PFSK-1 (cell line): ENCODE results near the gene DPF3. TPM values are rescaled to one million over a fixed set of nuclear protein-coding genes. Genes with fewer than 3 reads are reported as not detected.

ENCODE experiments used
- FOXP2 ChIP-seq: optimal IDR thresholded peaks from 2 replicates; pipeline ENCODE3; 2011; ENCODE audit warnings: borderline replicate concordance, control low read depth, inconsistent platforms; ENCODE audit not compliant: insufficient read depth; ENCODE audit errors: extremely low read length, extremely low read depth
- POLR2AphosphoS5 ChIP-seq: IDR thresholded peaks from 2 replicates; pipeline ENCODE4 v1.6.1; 2012; ENCODE audit warnings: low read depth, mild to moderate bottlenecking, control low read depth, low read length, moderate library complexity
- SIN3A ChIP-seq: IDR thresholded peaks from 2 replicates; pipeline ENCODE4 v1.6.1; 2012; ENCODE audit warnings: mild to moderate bottlenecking, low read length, moderate library complexity, borderline replicate concordance; ENCODE audit not compliant: insufficient read depth
- TAF1 ChIP-seq: IDR thresholded peaks from 2 replicates; pipeline ENCODE4 v1.6.1; 2012; ENCODE audit warnings: low read length, control low read depth, borderline replicate concordance; ENCODE audit not compliant: insufficient read depth
- polyA plus RNA-seq: library from polyadenylated mRNA; unstranded; fragments of >200 nt; gene quantifications from one replicate; pipeline ENCODE4 v1.2.1, GENCODE V29; 2012; ENCODE audit warnings: low read depth, missing spikeins; ENCODE audit not compliant: insufficient read length
- TF ChIP-seq, protein P1 (sequence below), 2 experiments: IDR thresholded peaks; 2 replicates each; pipeline versions ENCODE4 v1.6.1 to v1.8.0; 2011 to 2012; ENCODE audit warnings: low read depth in 2 of 2, low read length in 2 of 2, control low read depth in 1 of 2, inconsistent platforms in 1 of 2, mild to moderate bottlenecking in 1 of 2, moderate library complexity in 1 of 2; ENCODE audit not compliant: insufficient read depth in 1 of 2

DPF3 gene
- polyA plus RNA-seq = not detected

DNA sequence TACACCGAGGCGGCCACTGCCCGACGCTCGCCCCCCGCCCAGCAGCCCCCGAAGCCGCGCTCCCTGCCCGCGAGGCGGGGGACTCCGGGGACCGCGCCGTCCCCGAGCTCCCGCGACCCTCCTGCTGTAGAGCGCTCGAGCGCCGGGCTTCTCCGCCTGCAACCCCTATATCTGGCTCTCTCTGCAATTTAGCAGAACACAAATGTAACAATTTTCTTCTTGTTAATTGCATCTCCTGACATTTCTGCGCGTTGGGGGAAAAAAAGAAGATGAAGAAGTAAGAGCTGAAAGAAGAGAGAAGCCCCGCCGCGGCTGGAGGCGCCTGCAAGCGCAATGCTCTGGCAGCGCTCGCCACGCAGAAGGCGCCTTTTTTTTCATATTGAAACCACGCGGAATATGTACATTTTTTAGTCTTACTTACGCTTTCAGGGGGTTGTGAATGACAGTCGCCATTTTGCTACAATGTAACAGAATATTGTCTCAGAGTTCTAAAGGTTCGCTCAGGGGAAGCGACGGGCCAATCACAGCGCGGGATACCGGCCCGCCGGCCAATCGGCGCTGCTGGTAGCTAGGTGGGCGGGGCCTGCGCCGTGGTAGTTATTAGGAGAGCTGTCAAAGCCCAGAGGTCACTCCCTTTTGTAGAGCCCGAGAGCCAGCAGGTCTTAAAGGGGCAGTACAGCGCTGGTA, at the start of gene DPF3:
Gene DPF3 (minus strand): TSS at position 466 of the 687 bp plus-strand sequence. CDS start 13 bp downstream, at position 453.
- no peak for TF ChIP-seq SIN3A
- TF ChIP-seq FOXP2 = no peak
- TF ChIP-seq, protein P1, sequence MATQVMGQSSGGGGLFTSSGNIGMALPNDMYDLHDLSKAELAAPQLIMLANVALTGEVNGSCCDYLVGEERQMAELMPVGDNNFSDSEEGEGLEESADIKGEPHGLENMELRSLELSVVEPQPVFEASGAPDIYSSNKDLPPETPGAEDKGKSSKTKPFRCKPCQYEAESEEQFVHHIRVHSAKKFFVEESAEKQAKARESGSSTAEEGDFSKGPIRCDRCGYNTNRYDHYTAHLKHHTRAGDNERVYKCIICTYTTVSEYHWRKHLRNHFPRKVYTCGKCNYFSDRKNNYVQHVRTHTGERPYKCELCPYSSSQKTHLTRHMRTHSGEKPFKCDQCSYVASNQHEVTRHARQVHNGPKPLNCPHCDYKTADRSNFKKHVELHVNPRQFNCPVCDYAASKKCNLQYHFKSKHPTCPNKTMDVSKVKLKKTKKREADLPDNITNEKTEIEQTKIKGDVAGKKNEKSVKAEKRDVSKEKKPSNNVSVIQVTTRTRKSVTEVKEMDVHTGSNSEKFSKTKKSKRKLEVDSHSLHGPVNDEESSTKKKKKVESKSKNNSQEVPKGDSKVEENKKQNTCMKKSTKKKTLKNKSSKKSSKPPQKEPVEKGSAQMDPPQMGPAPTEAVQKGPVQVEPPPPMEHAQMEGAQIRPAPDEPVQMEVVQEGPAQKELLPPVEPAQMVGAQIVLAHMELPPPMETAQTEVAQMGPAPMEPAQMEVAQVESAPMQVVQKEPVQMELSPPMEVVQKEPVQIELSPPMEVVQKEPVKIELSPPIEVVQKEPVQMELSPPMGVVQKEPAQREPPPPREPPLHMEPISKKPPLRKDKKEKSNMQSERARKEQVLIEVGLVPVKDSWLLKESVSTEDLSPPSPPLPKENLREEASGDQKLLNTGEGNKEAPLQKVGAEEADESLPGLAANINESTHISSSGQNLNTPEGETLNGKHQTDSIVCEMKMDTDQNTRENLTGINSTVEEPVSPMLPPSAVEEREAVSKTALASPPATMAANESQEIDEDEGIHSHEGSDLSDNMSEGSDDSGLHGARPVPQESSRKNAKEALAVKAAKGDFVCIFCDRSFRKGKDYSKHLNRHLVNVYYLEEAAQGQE (IDR thresholded peaks at IDR 0.05; ENCODE audit: insufficient read depth in 1 of 2, low read depth in 2 of 2, low read length in 2 of 2) = no peak
- TF ChIP-seq TAF1 = no peak
- no peak for TF ChIP-seq POLR2AphosphoS5

DNA sequence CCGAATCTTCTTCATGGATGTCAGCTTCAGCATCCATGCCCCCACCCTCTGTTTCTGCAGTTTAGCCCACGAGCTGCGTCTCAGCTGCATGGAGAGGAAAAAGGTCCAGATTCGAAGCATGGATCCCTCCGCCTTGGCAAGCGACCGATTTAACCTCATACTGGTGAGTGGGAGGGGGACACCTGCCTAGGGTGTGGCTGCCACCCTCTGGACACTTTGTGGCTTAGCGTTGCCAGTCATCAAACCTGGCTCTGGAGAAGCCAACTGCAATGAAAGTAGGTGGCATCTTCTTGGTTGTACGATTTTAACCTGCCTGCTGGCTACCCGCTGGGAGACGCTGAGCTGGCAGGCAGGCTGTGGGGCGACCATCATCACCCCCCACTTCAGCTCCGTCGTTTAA, 49.0 kb upstream of the DPF3 start:
- TF ChIP-seq SIN3A (no peak), POLR2AphosphoS5 (no peak), TAF1 (no peak), FOXP2 (no peak)
- TF ChIP-seq, protein P1 (IDR thresholded peaks at IDR 0.05; ENCODE audit: insufficient read depth in 1 of 2, low read depth in 2 of 2, low read length in 2 of 2) = no peak

DNA sequence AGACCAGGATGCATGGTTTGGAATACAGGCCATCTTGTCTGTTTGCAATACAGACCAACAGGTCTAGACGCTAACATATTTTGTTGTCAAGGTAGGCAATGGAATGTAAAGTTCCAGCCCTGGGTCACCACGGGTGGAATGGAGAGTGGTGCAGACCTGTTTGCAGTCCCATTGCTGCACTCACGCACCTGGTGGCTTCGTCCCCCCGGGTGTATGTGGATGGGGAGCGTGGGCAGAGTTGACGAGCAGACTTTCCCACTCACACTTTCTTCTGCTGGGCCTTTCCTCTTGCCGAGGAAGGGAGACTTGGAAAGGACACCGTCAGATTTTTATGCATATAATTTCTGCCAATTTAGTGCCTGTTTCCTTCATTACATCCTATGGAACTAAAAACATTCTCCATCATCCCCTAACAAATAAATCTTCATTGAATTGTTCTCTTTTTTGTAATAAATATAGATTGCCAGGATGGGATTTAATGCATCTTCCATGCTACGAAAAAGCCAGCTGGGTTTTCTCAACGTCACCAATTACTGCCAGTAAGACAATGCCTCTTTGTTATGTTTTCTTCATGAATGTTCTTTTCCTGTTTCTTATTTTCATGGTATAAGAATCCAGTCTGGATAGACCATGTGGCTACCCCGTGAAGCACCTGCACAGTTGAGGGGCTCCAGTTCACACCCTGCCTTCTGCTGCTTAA, 47.5 kb upstream of the DPF3 start:
- no peak for TF ChIP-seq POLR2AphosphoS5

DNA sequence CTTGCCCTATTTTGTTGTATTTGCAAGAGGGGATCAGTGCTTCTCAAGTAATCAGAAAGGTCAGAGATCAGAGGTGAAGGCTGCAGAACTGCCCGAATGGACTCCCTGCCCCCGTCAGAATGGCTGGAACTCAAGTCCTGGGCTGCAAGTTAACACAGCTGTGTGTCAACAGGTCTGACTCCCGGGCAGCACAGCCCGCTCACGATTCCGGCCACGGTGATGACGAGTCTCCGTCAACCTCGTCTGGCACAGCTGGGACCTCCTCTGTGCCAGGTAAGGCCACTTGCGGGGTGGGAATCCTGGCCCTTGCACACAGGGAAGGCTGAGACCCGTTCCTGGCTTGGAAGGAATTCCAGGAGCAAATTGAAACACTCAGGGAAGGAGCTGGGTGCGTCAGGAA, 45.7 kb upstream of the DPF3 start:
- TF ChIP-seq FOXP2 (no peak), POLR2AphosphoS5 (no peak), SIN3A (no peak), TAF1 (no peak)
- TF ChIP-seq, protein P1 (IDR thresholded peaks at IDR 0.05; ENCODE audit: insufficient read depth in 1 of 2, low read depth in 2 of 2, low read length in 2 of 2) = no peak

DNA sequence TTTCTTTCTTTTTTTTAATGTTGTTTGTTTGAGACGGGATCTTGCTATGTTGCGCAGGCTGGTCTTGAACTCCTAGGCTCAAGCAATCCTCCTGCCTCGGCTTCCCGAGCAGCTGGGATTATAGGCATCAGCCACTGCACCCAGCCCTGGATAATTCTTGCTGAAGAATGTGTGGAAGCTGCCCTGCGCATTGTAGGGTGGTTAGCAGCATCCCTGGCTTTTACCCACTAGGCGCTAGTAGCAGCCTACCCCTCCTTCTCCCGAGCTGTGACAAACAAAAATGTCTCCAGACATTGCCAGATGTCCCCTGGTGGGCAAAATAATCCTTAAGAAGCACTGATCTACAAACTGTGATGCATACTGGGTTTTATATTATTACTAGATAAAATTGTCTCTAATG, 39.0 kb upstream of the DPF3 start:
- TF ChIP-seq, protein P1 (IDR thresholded peaks at IDR 0.05; ENCODE audit: insufficient read depth in 1 of 2, low read depth in 2 of 2, low read length in 2 of 2) = no peak
- TF ChIP-seq FOXP2 = no peak
- no peak for TF ChIP-seq TAF1
- TF ChIP-seq SIN3A = no peak
- TF ChIP-seq POLR2AphosphoS5 = no peak
